Progenitor cell of endocrine pancreas (in vitro differentiated cells): ENCODE results near the gene ANKRD49. TPM values are rescaled to one million over a fixed set of nuclear protein-coding genes. Genes with fewer than 3 reads are reported as not detected.
A peak's percentile ranks its signal among the peaks of the same experiment; 100 is the strongest.

Experiments used
- DNase-seq: peaks from one replicate; pipeline ENCODE4 v3.0.0; 2021; ENCODE audit warnings: low spot score; ENCODE audit not compliant: unreplicated experiment
- H3K27ac Mint-ChIP-seq: 2 replicates; pipeline ENCODE4 v1.8.0; 2021; ENCODE audit warnings: mild to moderate bottlenecking, moderate library complexity, mixed read lengths
- H3K27me3 Mint-ChIP-seq: 2 replicates; pipeline ENCODE4 v1.8.0; 2021; ENCODE audit warnings: mixed read lengths
- H3K36me3 Mint-ChIP-seq: 2 replicates; pipeline ENCODE4 v1.8.0; 2022; ENCODE audit warnings: mixed read lengths; ENCODE audit not compliant: insufficient read depth
- H3K4me1 Mint-ChIP-seq: 2 replicates; pipeline ENCODE4 v1.8.0; 2021; ENCODE audit warnings: low read depth, mixed read lengths
- H3K4me3 Mint-ChIP-seq: 2 replicates; pipeline ENCODE4 v1.8.0; 2021; ENCODE audit warnings: low read depth, mild to moderate bottlenecking, moderate library complexity, mixed read lengths
- H3K9me3 Mint-ChIP-seq: 2 replicates; pipeline ENCODE4 v1.8.0; 2021; ENCODE audit warnings: low read depth, mixed read lengths
- CTCF ChIP-seq: fragments of 200-600 bp; sonication (generic); IDR thresholded peaks from one replicate; pipeline ENCODE4 v1.5.0; 2021; ENCODE audit warnings: antibody characterized with exemption, mild to moderate bottlenecking; ENCODE audit not compliant: unreplicated experiment
- total RNA-seq: library from RNA; stranded (reverse); gene quantifications from 2 replicates; pipeline ENCODE4 v1.2.1, GENCODE V29; 2021

The ANKRD49 gene
- total RNA-seq, 1 donor from 2014 or later = 23.0 TPM

GRCh38 chr11:94459576-94459975 lies 34.2 kb upstream of the ANKRD49 start:
- H3K9me3 Mint-ChIP-seq = no peaks in the 10 kb centered on the region
- H3K4me1 Mint-ChIP-seq = peaks cover 4% of the 10 kb centered on the region
- no peak overlapping the region for H3K4me3 Mint-ChIP-seq
- no peaks in the 10 kb centered on the region for H3K27me3 Mint-ChIP-seq
- no peak for DNase-seq
- TF ChIP-seq CTCF = no peak
- H3K27ac Mint-ChIP-seq = no peak overlapping the region
- peaks cover 33% of the 10 kb centered on the region for H3K36me3 Mint-ChIP-seq

GRCh38 chr11:94469416-94469815 lies 24.4 kb upstream of the ANKRD49 start:
- Mint-ChIP-seq H3K27ac (peak overlapping the region; percentile 40), H3K4me3 (no peak overlapping the region), H3K4me1 (peaks cover 12% of the 10 kb centered on the region), H3K9me3 (no peaks in the 10 kb centered on the region), H3K27me3 (no peaks in the 10 kb centered on the region), H3K36me3 (peaks cover 14% of the 10 kb centered on the region)
- TF ChIP-seq CTCF = no peak
- no peak for DNase-seq

- H3K27ac Mint-ChIP-seq = no peak overlapping the region
- peaks cover 11% of the 10 kb centered on the region for H3K4me1 Mint-ChIP-seq
- H3K4me3 Mint-ChIP-seq = no peak overlapping the region
- peaks cover 7% of the 10 kb centered on the region for H3K36me3 Mint-ChIP-seq
- no peak for TF ChIP-seq CTCF
- H3K9me3 Mint-ChIP-seq = no peaks in the 10 kb centered on the region
- H3K27me3 Mint-ChIP-seq = no peaks in the 10 kb centered on the region
- no peak for DNase-seq
Observed at GRCh38 chr11:94472916-94473799, 20.6 kb upstream of the ANKRD49 start.

- Mint-ChIP-seq H3K4me3 (no peak overlapping the region), H3K27me3 (no peaks in the 10 kb centered on the region), H3K36me3 (peaks cover 17% of the 10 kb centered on the region), H3K27ac (no peak overlapping the region), H3K4me1 (no peaks in the 10 kb centered on the region), H3K9me3 (no peaks in the 10 kb centered on the region)
- no peak for TF ChIP-seq CTCF
- DNase-seq = no peak
Observed at GRCh38 chr11:94477624-94478023, 16.2 kb upstream of the ANKRD49 start.

- no peaks in the 10 kb centered on the region for H3K9me3 Mint-ChIP-seq
- no peak for TF ChIP-seq CTCF
- DNase-seq = no peak
- no peaks in the 10 kb centered on the region for H3K4me1 Mint-ChIP-seq
- H3K27me3 Mint-ChIP-seq = no peaks in the 10 kb centered on the region
- H3K4me3 Mint-ChIP-seq = no peak overlapping the region
- peaks cover 24% of the 10 kb centered on the region for H3K36me3 Mint-ChIP-seq
- H3K27ac Mint-ChIP-seq = no peak overlapping the region
Observed at GRCh38 chr11:94481342-94481741, 12.4 kb upstream of the ANKRD49 start.
